NT2/D1 (cell line): Measurements from ENCODE around the gene RREB1.

Experiments
- DNase-seq: peaks from one replicate; pipeline ENCODE4 v3.0.0-alpha.2; 2011; ENCODE audit warnings: low read depth, low spot score
- H3K27me3 ChIP-seq: 2 replicates; pipeline ENCODE4 v1.6.0; 2011; ENCODE audit warnings: mild to moderate bottlenecking; ENCODE audit not compliant: insufficient read length, insufficient read depth
- H3K36me3 ChIP-seq: 2 replicates; pipeline ENCODE4 v1.6.1; 2011; ENCODE audit warnings: mild to moderate bottlenecking, low read length, mixed read lengths; ENCODE audit not compliant: insufficient read depth, insufficient read length
- H3K4me1 ChIP-seq: 2 replicates; pipeline ENCODE4 v1.5.1; 2011; ENCODE audit not compliant: insufficient read depth, insufficient read length
- H3K4me3 ChIP-seq: 2 replicates; pipeline ENCODE4 v1.5.1; 2011; ENCODE audit warnings: low read depth; ENCODE audit not compliant: insufficient read length
- H3K9ac ChIP-seq: 2 replicates; pipeline ENCODE4 v1.6.0; 2011; ENCODE audit warnings: low read depth; ENCODE audit not compliant: insufficient read length
- H3K9me3 ChIP-seq: 2 replicates; pipeline ENCODE4 v1.5.1; 2011; ENCODE audit warnings: mild to moderate bottlenecking, low read length; ENCODE audit not compliant: insufficient read depth
- SUZ12 ChIP-seq: IDR thresholded peaks from 2 replicates; pipeline ENCODE4 v1.6.1; 2011; ENCODE audit not compliant: insufficient read length, insufficient read depth; ENCODE audit errors: extremely low read depth
- YY1 ChIP-seq: IDR thresholded peaks from 2 replicates; pipeline ENCODE4 v1.6.1; 2011; ENCODE audit not compliant: insufficient read length, insufficient read depth
- ZNF274 ChIP-seq: IDR thresholded peaks from 2 replicates; pipeline ENCODE4 v1.6.1; 2011; ENCODE audit warnings: mild to moderate bottlenecking, low read depth, low read length

The RREB1 gene

GRCh38 chr6:7135755-7136154 is 28.0 kb downstream of the RREB1 start:
- Histone ChIP-seq H3K4me1 (no peaks in the 10 kb centered on the region), H3K36me3 (no peaks in the 10 kb centered on the region), H3K4me3 (no peak overlapping the region), H3K9ac (no peak overlapping the region), H3K9me3 (no peaks in the 10 kb centered on the region), H3K27me3 (no peaks in the 10 kb centered on the region)
- no peak for DNase-seq
- no peak for TF ChIP-seq ZNF274
- no peak for TF ChIP-seq YY1
- TF ChIP-seq SUZ12, result no peak

- no peak for DNase-seq
- H3K4me1 ChIP-seq, result no peaks in the 10 kb centered on the region
Measured at GRCh38 chr6:7136859-7137334, 29.1 kb downstream of the RREB1 start.

GRCh38 chr6:7137335-7138045 is 29.7 kb downstream of the RREB1 start:
- Histone ChIP-seq H3K4me3 (no peak overlapping the region), H3K27me3 (no peaks in the 10 kb centered on the region), H3K9ac (no peak overlapping the region), H3K9me3 (no peaks in the 10 kb centered on the region), H3K36me3 (no peaks in the 10 kb centered on the region), H3K4me1 (peaks cover 2% of the 10 kb centered on the region)
- TF ChIP-seq YY1 (no peak), ZNF274 (no peak), SUZ12 (no peak)
- no peak for DNase-seq

More at GRCh38 chr6:7136859-7137334, 29.1 kb downstream of the RREB1 start:
- Histone ChIP-seq H3K4me3 (no peak overlapping the region), H3K9ac (no peak overlapping the region), H3K27me3 (no peaks in the 10 kb centered on the region), H3K36me3 (no peaks in the 10 kb centered on the region), H3K9me3 (no peaks in the 10 kb centered on the region)
- TF ChIP-seq SUZ12 (no peak), YY1 (no peak), ZNF274 (no peak)

GRCh38 chr6:7138046-7138531 is 30.3 kb downstream of the RREB1 start:
- Histone ChIP-seq H3K36me3 (no peaks in the 10 kb centered on the region), H3K27me3 (no peaks in the 10 kb centered on the region), H3K9me3 (no peaks in the 10 kb centered on the region), H3K4me1 (peaks cover 2% of the 10 kb centered on the region), H3K9ac (no peak overlapping the region), H3K4me3 (no peak overlapping the region)
- no peak for TF ChIP-seq YY1
- no peak for TF ChIP-seq SUZ12
- TF ChIP-seq ZNF274, result no peak
- no peak for DNase-seq

GRCh38 chr6:7138921-7139358 is 31.2 kb downstream of the RREB1 start:
- no peak for DNase-seq
- Histone ChIP-seq H3K36me3 (no peaks in the 10 kb centered on the region), H3K4me3 (no peak overlapping the region), H3K9me3 (no peaks in the 10 kb centered on the region), H3K9ac (no peak overlapping the region), H3K27me3 (no peaks in the 10 kb centered on the region), H3K4me1 (peaks cover 2% of the 10 kb centered on the region)
- no peak for TF ChIP-seq SUZ12
- TF ChIP-seq ZNF274, result no peak
- TF ChIP-seq YY1, result no peak

- Histone ChIP-seq H3K36me3 (no peaks in the 10 kb centered on the region), H3K9me3 (no peaks in the 10 kb centered on the region), H3K4me3 (no peak overlapping the region), H3K27me3 (no peaks in the 10 kb centered on the region), H3K9ac (no peak overlapping the region), H3K4me1 (peaks cover 3% of the 10 kb centered on the region)
- TF ChIP-seq ZNF274, result no peak
- no peak for TF ChIP-seq YY1
- no peak for TF ChIP-seq SUZ12
- no peak for DNase-seq
Measured at GRCh38 chr6:7139835-7140470, 32.2 kb downstream of the RREB1 start.

GRCh38 chr6:7140631-7141378 is 33.0 kb downstream of the RREB1 start:
- Histone ChIP-seq H3K36me3 (no peaks in the 10 kb centered on the region), H3K4me3 (peak overlapping the region; percentile 40), H3K27me3 (no peaks in the 10 kb centered on the region), H3K9me3 (no peaks in the 10 kb centered on the region), H3K4me1 (peaks cover 4% of the 10 kb centered on the region), H3K9ac (peak overlapping the region; percentile 76)
- DNase-seq, result no peak
- TF ChIP-seq SUZ12, result no peak
- no peak for TF ChIP-seq ZNF274
- no peak for TF ChIP-seq YY1
